Keratinocyte (primary cell): ENCODE results near the gene TRMT61B. TPM values are rescaled to one million over a fixed set of nuclear protein-coding genes. Genes with fewer than 3 reads are reported as not detected.

Source experiments
- DNase-seq: peaks from one replicate; pipeline ENCODE4 v3.0.0-alpha.2; 2011; ENCODE audit warnings: low read depth, missing footprints, low spot score
- FAIRE-seq: peaks from 2 replicates; lab custom pipeline; 2011; peaks lifted over from hg19 to GRCh38; lab: Jason Lieb, UNC
- H2AFZ ChIP-seq: 2 replicates; pipeline ENCODE4 v1.6.0; 2012; ENCODE audit warnings: low read length, control low read depth, inconsistent platforms; ENCODE audit not compliant: control insufficient read depth
- H3K27ac ChIP-seq: 2 replicates; pipeline ENCODE4 v1.5.1; 2011; ENCODE audit warnings: low read length; ENCODE audit not compliant: control insufficient read depth, insufficient read depth
- H3K27me3 ChIP-seq: 3 replicates; pipeline ENCODE4 v1.6.0; 2011; ENCODE audit warnings: low read length; ENCODE audit not compliant: control insufficient read depth, insufficient read depth; ENCODE audit errors: extremely low read depth
- H3K36me3 ChIP-seq, 2 experiments: 2 replicates in 1 of 2; 3 replicates in 1 of 2; pipeline ENCODE4 v1.5.1; 2011; ENCODE audit warnings: low read length in 2 of 2, mild to moderate bottlenecking in 1 of 2; ENCODE audit not compliant: control insufficient read depth in 2 of 2, insufficient read depth in 2 of 2; ENCODE audit errors: extremely low read depth in 1 of 2
- H3K4me1 ChIP-seq: 3 replicates; pipeline ENCODE4 v1.5.1; 2011; ENCODE audit warnings: low read length; ENCODE audit not compliant: control insufficient read depth, insufficient read depth; ENCODE audit errors: extremely low read depth
- H3K4me2 ChIP-seq: 3 replicates; pipeline ENCODE4 v1.6.0; 2011; ENCODE audit warnings: low read depth, low read length; ENCODE audit not compliant: control insufficient read depth, insufficient read depth; ENCODE audit errors: extremely low read depth
- H3K4me3 ChIP-seq, 3 experiments: fragments of 200-600 bp in 1 of 3; sonication (generic) in 1 of 3; 2 replicates in 2 of 3; 3 replicates in 1 of 3; pipeline ENCODE4 v1.5.1; 2011 to 2016; ENCODE audit warnings: low read length in 3 of 3, mild to moderate bottlenecking in 3 of 3, control low read depth in 2 of 3, inconsistent platforms in 1 of 3, low read depth in 1 of 3, mixed read lengths in 1 of 3, mixed run types in 1 of 3, moderate library complexity in 1 of 3; ENCODE audit not compliant: control insufficient read depth in 2 of 3, insufficient read depth in 2 of 3; ENCODE audit errors: extremely low read depth in 1 of 3
- H3K79me2 ChIP-seq: 2 replicates; pipeline ENCODE4 v1.6.0; 2012; ENCODE audit warnings: low read length; ENCODE audit not compliant: control insufficient read depth, insufficient read depth
- H3K9ac ChIP-seq: 3 replicates; pipeline ENCODE4 v1.6.0; 2011; ENCODE audit warnings: low read length; ENCODE audit not compliant: control insufficient read depth, insufficient read depth; ENCODE audit errors: extremely low read depth
- H3K9me1 ChIP-seq: 3 replicates; pipeline ENCODE4 v1.6.0; 2011; ENCODE audit warnings: low read length; ENCODE audit not compliant: control insufficient read depth, insufficient read depth; ENCODE audit errors: extremely low read depth
- H3K9me3 ChIP-seq: 2 replicates; pipeline ENCODE4 v1.5.1; 2012; ENCODE audit warnings: low read depth, low read length; ENCODE audit not compliant: control insufficient read depth
- H4K20me1 ChIP-seq: 3 replicates; pipeline ENCODE4 v1.6.0; 2011; ENCODE audit warnings: low read length; ENCODE audit not compliant: control insufficient read depth, insufficient read depth; ENCODE audit errors: extremely low read depth
- EZH2 ChIP-seq: IDR thresholded peaks from one replicate; pipeline ENCODE4 v1.6.1; 2012; ENCODE audit warnings: inconsistent platforms, mild to moderate bottlenecking, low read length, moderate library complexity
- dilution Hi-C: fragments of 300-500 bp; cut with MboI; formaldehyde crosslinking; loops from one replicate; pipeline ENCODE4 v1.7.0; 2020; ENCODE audit warnings: low sequenced_read_pairs; ENCODE audit not compliant: extremely low pct_ligation_motif_present
- polyA plus RNA-seq, 5 experiments: library from polyadenylated mRNA; depleted of rRNA in 3 of 5; stranded (reverse) in 3 of 5; stranded (forward) in 1 of 5; unstranded in 1 of 5; fragments of >200 nt; gene quantifications; 1 replicate in 1 of 5; 2 replicates in 3 of 5; 3 replicates in 1 of 5; pipeline versions ENCODE4 v1.2.1 to v1.2.3, GENCODE V29; 2011 to 2012; ENCODE audit warnings: missing spikeins in 2 of 5, low read depth in 1 of 5, low replicate concordance in 1 of 5
- TF ChIP-seq, protein P1 (sequence below), 3 experiments: IDR thresholded peaks in 1 of 3; conservative IDR thresholded peaks in 1 of 3; optimal IDR thresholded peaks in 1 of 3; 2 replicates in 2 of 3; 3 replicates in 1 of 3; pipeline versions ENCODE3 to v1.5.1; 2011; ENCODE audit warnings: low read length in 3 of 3, mild to moderate bottlenecking in 3 of 3, moderate library complexity in 2 of 3, control low read depth in 1 of 3, inconsistent platforms in 1 of 3; ENCODE audit not compliant: insufficient read depth in 2 of 3; ENCODE audit errors: extremely low read depth in 1 of 3

TRMT61B gene
- polyA plus RNA-seq, 1 donor (not counting 4 experiments of a cell fraction or from before 2014, with no cell fraction given), result 16.2 TPM

DNA sequence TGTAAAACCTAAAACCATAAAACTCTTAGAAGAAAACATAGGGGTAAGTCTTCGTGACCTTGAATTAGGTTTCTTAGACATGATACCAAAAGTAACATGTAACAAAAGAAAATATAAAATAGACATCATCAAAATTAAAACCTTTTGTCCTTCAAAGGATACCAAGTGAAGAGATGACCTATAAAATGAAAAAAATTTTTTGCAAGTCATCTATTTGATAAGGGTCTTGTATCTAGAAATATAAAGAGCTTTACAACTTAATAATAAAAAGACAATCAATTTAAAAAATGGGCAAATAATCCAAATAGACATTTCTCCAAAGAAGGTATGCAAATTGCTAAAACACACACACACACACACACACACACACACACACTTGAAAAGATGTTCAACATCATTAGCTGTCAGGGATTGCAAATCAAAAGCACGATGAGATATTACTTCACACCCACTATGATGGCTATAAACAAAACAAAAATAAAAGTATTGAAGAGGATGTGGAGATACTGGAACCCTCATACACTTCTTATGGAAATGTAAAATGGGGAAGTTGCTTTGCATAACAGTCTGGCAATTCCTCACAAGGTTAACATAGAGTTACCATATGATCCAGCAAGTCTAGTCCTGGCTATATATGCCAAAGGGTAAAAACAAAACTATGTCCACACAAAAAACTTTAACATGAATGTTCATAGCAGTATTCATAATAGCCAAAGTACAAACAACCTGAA, 36.2 kb downstream of the TRMT61B start:
- H3K36me3 ChIP-seq, result no peaks in the 10 kb centered on the region
- dilution Hi-C loops, result no loop called here
- TF ChIP-seq, protein P1, sequence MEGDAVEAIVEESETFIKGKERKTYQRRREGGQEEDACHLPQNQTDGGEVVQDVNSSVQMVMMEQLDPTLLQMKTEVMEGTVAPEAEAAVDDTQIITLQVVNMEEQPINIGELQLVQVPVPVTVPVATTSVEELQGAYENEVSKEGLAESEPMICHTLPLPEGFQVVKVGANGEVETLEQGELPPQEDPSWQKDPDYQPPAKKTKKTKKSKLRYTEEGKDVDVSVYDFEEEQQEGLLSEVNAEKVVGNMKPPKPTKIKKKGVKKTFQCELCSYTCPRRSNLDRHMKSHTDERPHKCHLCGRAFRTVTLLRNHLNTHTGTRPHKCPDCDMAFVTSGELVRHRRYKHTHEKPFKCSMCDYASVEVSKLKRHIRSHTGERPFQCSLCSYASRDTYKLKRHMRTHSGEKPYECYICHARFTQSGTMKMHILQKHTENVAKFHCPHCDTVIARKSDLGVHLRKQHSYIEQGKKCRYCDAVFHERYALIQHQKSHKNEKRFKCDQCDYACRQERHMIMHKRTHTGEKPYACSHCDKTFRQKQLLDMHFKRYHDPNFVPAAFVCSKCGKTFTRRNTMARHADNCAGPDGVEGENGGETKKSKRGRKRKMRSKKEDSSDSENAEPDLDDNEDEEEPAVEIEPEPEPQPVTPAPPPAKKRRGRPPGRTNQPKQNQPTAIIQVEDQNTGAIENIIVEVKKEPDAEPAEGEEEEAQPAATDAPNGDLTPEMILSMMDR (optimal IDR thresholded peaks at IDR 0.05 in 1 of 3, IDR thresholded peaks at IDR 0.05 in 1 of 3, conservative IDR thresholded peaks at IDR 0.05 in 1 of 3; ENCODE audit: extremely low read depth in 1 of 3, insufficient read depth in 2 of 3, low read length in 3 of 3), result no peak
- no peak for TF ChIP-seq EZH2

DNA sequence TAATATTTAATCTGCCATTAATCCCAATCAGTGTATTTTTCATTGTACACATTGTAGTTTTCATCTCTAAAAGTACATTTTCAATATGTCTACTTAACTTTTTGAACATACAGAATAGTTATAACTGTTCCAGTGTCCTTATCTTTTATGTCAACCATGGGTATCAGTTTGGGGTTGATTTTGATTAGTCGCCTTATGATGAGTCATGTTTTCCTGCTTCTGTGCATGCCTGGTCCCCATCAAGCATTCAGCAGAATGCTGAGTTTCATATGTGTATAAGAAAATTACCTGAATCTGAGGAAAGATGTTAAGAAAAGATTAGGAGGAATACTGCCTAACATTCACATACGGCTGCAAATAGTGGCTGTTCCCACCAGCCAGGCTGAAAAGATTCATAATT, 41.7 kb downstream of the TRMT61B start:
- H3K27me3 ChIP-seq, result no peaks in the 10 kb centered on the region
- no peak overlapping the region for H3K4me3 ChIP-seq
- H3K4me1 ChIP-seq, result no peaks in the 10 kb centered on the region
- no peaks in the 10 kb centered on the region for H4K20me1 ChIP-seq
- TF ChIP-seq, protein P1 (optimal IDR thresholded peaks at IDR 0.05 in 1 of 3, IDR thresholded peaks at IDR 0.05 in 1 of 3, conservative IDR thresholded peaks at IDR 0.05 in 1 of 3; ENCODE audit: extremely low read depth in 1 of 3, insufficient read depth in 2 of 3, low read length in 3 of 3), result no peak
- no peak for TF ChIP-seq EZH2
- FAIRE-seq (no peak), DNase-seq (no peak)
- no peaks in the 10 kb centered on the region for H3K79me2 ChIP-seq
- no peaks in the 10 kb centered on the region for H3K9me3 ChIP-seq
- H2AFZ ChIP-seq, result no peak overlapping the region
- dilution Hi-C loops, result no loop called here
- H3K27ac ChIP-seq, result no peak overlapping the region
- H3K36me3 ChIP-seq, result no peaks in the 10 kb centered on the region
- H3K9me1 ChIP-seq, result no peaks in the 10 kb centered on the region
- H3K9ac ChIP-seq, result no peak overlapping the region
- H3K4me2 ChIP-seq, result no peak overlapping the region

More for the DNA sequence above, 36.2 kb downstream of the TRMT61B start:
- Histone ChIP-seq H3K9ac (no peak overlapping the region), H3K4me1 (no peaks in the 10 kb centered on the region), H3K27me3 (no peaks in the 10 kb centered on the region), H4K20me1 (no peaks in the 10 kb centered on the region), H3K9me1 (no peaks in the 10 kb centered on the region), H2AFZ (no peak overlapping the region), H3K27ac (no peak overlapping the region), H3K4me2 (no peak overlapping the region), H3K79me2 (no peaks in the 10 kb centered on the region), H3K4me3 (no peak overlapping the region), H3K9me3 (no peaks in the 10 kb centered on the region)
- no peak for FAIRE-seq
- no peak for DNase-seq
